Gastroesophageal sphincter (tissue), 4 donors: Measurements from ENCODE around the gene TRAPPC2B. TPM values are rescaled to one million over a fixed set of nuclear protein-coding genes. Genes with fewer than 3 reads are reported as not detected.

Experiments
- ATAC-seq: fragments of 150-250 bp; one replicate; pipeline ENCODE4 v1.9.1; 2016; ENCODE audit warnings: mild to moderate bottlenecking, moderate library complexity
- H3K27ac ChIP-seq, 4 donors: fragments of 200-600 bp; sonication (generic) in 3 of 4; 1 replicate in 3 of 4; 2 replicates in 1 of 4; pipeline ENCODE4 v1.5.1; 2016 to 2019
- H3K27me3 ChIP-seq: fragments of 200-600 bp; sonication (generic); one replicate; pipeline ENCODE4 v1.5.1; 2019
- H3K36me3 ChIP-seq, 2 donors: fragments of 200-600 bp; sonication (generic); one replicate each; pipeline ENCODE4 v1.5.1; 2019; ENCODE audit warnings: control low read depth in 1 of 2
- H3K4me1 ChIP-seq, 3 donors: fragments of 200-600 bp; sonication (generic); 1 replicate in 2 of 3; 2 replicates in 1 of 3; pipeline ENCODE4 v1.5.1; 2016 to 2019; ENCODE audit warnings: control low read depth in 2 of 3
- H3K4me3 ChIP-seq, 2 donors: fragments of 200-600 bp; sonication (generic); one replicate each; pipeline ENCODE4 v1.5.1; 2019; ENCODE audit warnings: mild to moderate bottlenecking in 1 of 2, moderate library complexity in 1 of 2
- H3K9me3 ChIP-seq, 3 donors: fragments of 200-600 bp; sonication (generic); one replicate each; pipeline ENCODE4 v1.5.1; 2017 to 2019; ENCODE audit warnings: control low read depth in 2 of 3
- EP300 ChIP-seq: sonication (generic); formaldehyde crosslinking; IDR thresholded peaks from one replicate; pipeline ENCODE4 v1.6.1; 2017; ENCODE audit warnings: antibody characterized with exemption, mild to moderate bottlenecking
- POLR2A ChIP-seq, 2 donors: fragments of 450-650 bp; IDR thresholded peaks; one replicate each; pipeline ENCODE4 v1.6.1; 2017; ENCODE audit warnings: antibody characterized with exemption in 2 of 2, mild to moderate bottlenecking in 2 of 2, moderate library complexity in 1 of 2
- POLR2AphosphoS5 ChIP-seq: sonication (generic); formaldehyde crosslinking; IDR thresholded peaks from one replicate; pipeline ENCODE4 v1.6.1; 2017; ENCODE audit warnings: antibody characterized with exemption
- WGBS, 2 donors: methylation state at CpG; one replicate each; pipeline ENCODE4 v1.1.5; 2018; ENCODE audit warnings: low coverage in 1 of 2; 5-methylcytosine and 5-hydroxymethylcytosine counted together
- total RNA-seq, 4 donors: library from RNA; depleted of rRNA; stranded (reverse); fragments of >200 nt; gene quantifications; one replicate each; pipeline ENCODE4 v1.1.0, GENCODE V29; 2016
- TF ChIP-seq, protein P1 (sequence below), 4 experiments: fragments of 200-600 bp in 2 of 4; fragments of 450-650 bp in 2 of 4; sonication (generic) in 1 of 4; IDR thresholded peaks; one replicate each; pipeline ENCODE4 v1.5.1; 2017 to 2019; ENCODE audit warnings: antibody characterized with exemption in 4 of 4, mild to moderate bottlenecking in 2 of 4, moderate library complexity in 2 of 4

Gene TRAPPC2B
- total RNA-seq, 4 donors from 2014 or later = 9.0 to 17.0 (median 13.2) TPM

DNA sequence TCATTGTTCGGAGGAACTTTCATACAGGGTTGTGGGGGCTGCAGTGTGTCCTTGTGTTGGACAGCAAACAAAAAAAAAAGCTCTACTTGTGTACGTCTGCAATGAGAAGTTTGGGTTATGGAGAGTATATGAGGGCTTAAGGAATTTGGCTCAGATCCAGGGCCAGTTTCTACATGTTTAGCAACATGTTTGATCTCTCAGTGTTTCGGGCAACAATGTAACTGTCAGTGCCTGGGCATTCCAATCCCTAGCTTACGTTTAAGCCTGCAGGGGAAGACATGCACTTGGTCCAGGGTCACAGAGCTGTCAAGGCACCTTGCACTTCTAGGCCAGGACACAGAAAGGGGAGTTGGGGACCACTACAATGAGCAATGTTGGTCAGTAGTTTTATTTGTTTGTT, 29.2 kb upstream of the TRAPPC2B start:
- no peak overlapping the region for H3K27ac ChIP-seq
- no peak for ATAC-seq
- peaks cover 0 to 23% (median 0%) of the 10 kb centered on the region in 3 donors for H3K9me3 ChIP-seq
- 81% methylated on average over 4 of the region's 4 CpGs; no CpG with 5 or more reads in 1 of the 2 donors for WGBS, 2 donors
- peaks cover 0 to 3% (median 0%) of the 10 kb centered on the region in 3 donors for H3K4me1 ChIP-seq
- no peaks in the 10 kb centered on the region for H3K27me3 ChIP-seq
- no peak overlapping the region for H3K4me3 ChIP-seq
- peaks cover 0 to 36% of the 10 kb centered on the region in 2 donors for H3K36me3 ChIP-seq
- no peak for TF ChIP-seq POLR2AphosphoS5
- TF ChIP-seq, protein P1, sequence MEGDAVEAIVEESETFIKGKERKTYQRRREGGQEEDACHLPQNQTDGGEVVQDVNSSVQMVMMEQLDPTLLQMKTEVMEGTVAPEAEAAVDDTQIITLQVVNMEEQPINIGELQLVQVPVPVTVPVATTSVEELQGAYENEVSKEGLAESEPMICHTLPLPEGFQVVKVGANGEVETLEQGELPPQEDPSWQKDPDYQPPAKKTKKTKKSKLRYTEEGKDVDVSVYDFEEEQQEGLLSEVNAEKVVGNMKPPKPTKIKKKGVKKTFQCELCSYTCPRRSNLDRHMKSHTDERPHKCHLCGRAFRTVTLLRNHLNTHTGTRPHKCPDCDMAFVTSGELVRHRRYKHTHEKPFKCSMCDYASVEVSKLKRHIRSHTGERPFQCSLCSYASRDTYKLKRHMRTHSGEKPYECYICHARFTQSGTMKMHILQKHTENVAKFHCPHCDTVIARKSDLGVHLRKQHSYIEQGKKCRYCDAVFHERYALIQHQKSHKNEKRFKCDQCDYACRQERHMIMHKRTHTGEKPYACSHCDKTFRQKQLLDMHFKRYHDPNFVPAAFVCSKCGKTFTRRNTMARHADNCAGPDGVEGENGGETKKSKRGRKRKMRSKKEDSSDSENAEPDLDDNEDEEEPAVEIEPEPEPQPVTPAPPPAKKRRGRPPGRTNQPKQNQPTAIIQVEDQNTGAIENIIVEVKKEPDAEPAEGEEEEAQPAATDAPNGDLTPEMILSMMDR (IDR thresholded peaks at IDR 0.05) = no peak
- no peak for TF ChIP-seq POLR2A (IDR thresholded peaks at IDR 0.05)
- no peak for TF ChIP-seq EP300

DNA sequence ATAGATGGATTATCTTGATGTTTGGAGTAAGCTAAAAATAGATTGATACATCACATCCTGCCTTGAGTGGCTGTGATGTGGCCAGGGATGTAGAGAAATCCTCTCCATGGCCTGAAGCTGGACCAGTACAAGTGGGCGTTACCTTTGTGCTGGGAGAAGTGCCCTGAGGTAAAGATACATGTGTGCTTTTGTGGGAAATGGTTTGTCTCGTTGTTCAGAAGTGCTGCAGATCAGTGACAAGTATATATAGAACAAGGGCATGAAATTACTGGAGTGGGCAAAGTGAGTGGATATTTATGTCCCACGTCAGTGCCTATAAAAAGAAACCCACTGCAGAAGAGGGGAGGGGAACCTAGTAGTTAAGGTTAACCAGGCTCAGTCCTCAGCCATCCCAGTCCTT, 24.5 kb upstream of the TRAPPC2B start:
- TF ChIP-seq POLR2A (IDR thresholded peaks at IDR 0.05) = no peak
- no peak for TF ChIP-seq EP300
- TF ChIP-seq POLR2AphosphoS5 = no peak
- TF ChIP-seq, protein P1 (IDR thresholded peaks at IDR 0.05) = no peak
- H3K9me3 ChIP-seq = no peaks in the 10 kb centered on the region
- H3K4me1 ChIP-seq = peaks cover 0 to 8% (median 0%) of the 10 kb centered on the region in 3 donors
- WGBS, 2 donors = 30 to 70% methylated on average over 3 of the region's 3 CpGs
- no peak overlapping the region for H3K4me3 ChIP-seq
- ATAC-seq = no peak
- H3K27ac ChIP-seq = no peak overlapping the region
- no peaks in the 10 kb centered on the region for H3K27me3 ChIP-seq
- H3K36me3 ChIP-seq = no peaks in the 10 kb centered on the region

DNA sequence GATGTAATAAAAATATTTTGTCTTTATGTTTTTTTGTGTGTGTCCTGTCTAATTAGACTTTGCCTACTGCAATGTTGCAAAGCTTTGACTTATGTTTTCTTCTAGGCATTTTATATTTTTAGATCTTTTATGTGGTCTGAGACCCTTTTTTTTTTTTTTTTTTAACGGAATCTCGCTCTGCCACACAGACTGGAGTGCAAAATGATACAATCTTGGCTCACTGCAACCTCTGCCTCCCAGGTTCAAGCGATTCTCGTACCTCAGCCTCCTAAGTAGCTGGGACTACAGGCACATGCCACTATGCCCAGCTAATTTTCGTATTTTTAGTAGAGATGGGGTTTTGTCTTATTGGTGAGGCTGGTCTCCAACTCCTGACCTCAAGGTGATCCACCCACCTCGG, 20.8 kb upstream of the TRAPPC2B start:
- ATAC-seq = no peak
- no peak for TF ChIP-seq EP300
- TF ChIP-seq POLR2AphosphoS5 = no peak
- TF ChIP-seq POLR2A (IDR thresholded peaks at IDR 0.05) = no peak
- TF ChIP-seq, protein P1 (IDR thresholded peaks at IDR 0.05) = no peak

DNA sequence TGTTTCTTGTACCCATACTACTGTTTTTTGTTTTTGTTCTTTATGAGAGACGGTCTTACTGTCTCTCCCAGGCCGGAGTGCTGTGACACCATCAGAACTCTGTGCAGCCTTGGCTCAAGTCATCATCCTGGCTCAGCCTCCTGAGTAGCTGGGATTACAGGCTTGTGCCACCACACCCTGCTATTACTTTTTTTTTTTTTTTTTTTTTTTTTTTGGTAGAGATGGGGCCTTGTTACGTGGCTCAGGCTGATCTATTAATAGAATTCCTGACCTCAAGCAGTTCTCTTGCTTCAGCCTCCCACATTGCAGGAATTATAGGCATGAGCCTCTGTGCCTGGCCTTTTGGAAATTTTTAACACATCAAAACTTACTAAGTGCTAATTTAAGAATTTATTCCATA, 15.2 kb upstream of the TRAPPC2B start:
- TF ChIP-seq EP300 = no peak
- TF ChIP-seq, protein P1 (IDR thresholded peaks at IDR 0.05) = no peak
- TF ChIP-seq POLR2A (IDR thresholded peaks at IDR 0.05) = no peak
- no peak for TF ChIP-seq POLR2AphosphoS5
- H3K4me3 ChIP-seq = no peak overlapping the region
- peaks cover 0 to 23% (median 9%) of the 10 kb centered on the region in 3 donors for H3K4me1 ChIP-seq
- peaks cover 0 to 9% (median 0%) of the 10 kb centered on the region in 3 donors for H3K9me3 ChIP-seq
- H3K36me3 ChIP-seq = peaks cover 0 to 7% of the 10 kb centered on the region in 2 donors
- no peaks in the 10 kb centered on the region for H3K27me3 ChIP-seq
- H3K27ac ChIP-seq = no peak overlapping the region
- 67 to 89% methylated on average over 2 to 3 of the region's 3 CpGs for WGBS, 2 donors
- ATAC-seq = no peak

More for the DNA sequence above, 20.8 kb upstream of the TRAPPC2B start:
- Histone ChIP-seq H3K9me3 (no peaks in the 10 kb centered on the region), H3K27me3 (no peaks in the 10 kb centered on the region), H3K36me3 (no peaks in the 10 kb centered on the region), H3K4me3 (no peak overlapping the region), H3K27ac (no peak overlapping the region), H3K4me1 (peaks cover 0 to 8% (median 0%) of the 10 kb centered on the region in 3 donors)
- 58 to 60% methylated on average over 1 to 5 of the region's 6 CpGs for WGBS, 2 donors
